Suprapubic skin (tissue), 4 donors: ENCODE data around the gene SMAD7.

Experiments
- POLR2A ChIP-seq, 2 donors: fragments of 450-650 bp; IDR thresholded peaks; one replicate each; pipeline ENCODE4 v1.6.1; 2017; ENCODE audit warnings: antibody characterized with exemption in 2 of 2, mild to moderate bottlenecking in 2 of 2, moderate library complexity in 2 of 2
- POLR2AphosphoS5 ChIP-seq, 3 donors: sonication (generic); formaldehyde crosslinking; IDR thresholded peaks; one replicate each; pipeline ENCODE4 v1.6.1; 2017; ENCODE audit warnings: antibody characterized with exemption in 3 of 3
- TF ChIP-seq, protein P1 (sequence below), 2 donors: fragments of 200-600 bp in 1 of 2; fragments of 450-650 bp in 1 of 2; sonication (generic) in 1 of 2; IDR thresholded peaks; one replicate each; pipeline ENCODE4 v1.5.1; 2016 to 2019; ENCODE audit warnings: antibody characterized with exemption in 2 of 2, mild to moderate bottlenecking in 1 of 2, moderate library complexity in 1 of 2

DNA sequence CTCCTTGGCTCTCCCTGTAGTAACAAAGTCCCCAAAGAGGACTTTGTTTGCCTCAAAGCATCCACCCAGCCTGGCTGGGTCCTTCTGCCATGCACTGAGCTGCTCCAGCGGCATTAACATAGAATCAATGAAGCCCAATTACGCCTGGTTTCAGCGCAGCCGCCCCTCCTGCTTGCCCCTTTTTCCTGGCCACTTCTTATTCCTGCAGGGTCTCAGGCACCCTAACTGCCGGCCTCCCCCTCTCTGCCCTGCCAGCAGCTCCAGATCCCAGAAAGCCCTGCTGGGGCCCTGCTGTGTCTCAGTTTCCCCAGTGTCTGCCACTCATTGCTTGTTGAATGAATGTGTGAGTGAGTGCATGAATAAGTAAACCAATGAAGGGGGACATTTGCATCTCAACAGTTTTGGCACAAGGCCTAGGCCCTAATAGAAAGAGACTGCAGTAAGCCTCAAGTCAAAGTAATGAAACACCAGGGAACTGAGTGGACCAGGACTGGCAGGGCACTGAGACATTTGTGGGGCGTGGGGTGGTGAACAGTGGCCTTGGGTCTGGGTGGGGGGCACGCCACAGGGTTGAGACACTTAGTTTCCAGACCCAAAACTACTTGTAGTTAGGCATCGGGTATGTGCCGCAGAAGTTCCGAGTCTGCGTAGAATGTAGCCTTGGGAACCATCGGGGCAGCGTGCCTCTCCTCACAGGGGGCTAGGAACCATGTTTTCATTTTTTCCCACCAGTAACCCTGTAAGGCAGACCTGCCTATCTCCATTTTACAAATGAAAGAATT, 60.6 kb downstream of the SMAD7 start:
- TF ChIP-seq, protein P1, sequence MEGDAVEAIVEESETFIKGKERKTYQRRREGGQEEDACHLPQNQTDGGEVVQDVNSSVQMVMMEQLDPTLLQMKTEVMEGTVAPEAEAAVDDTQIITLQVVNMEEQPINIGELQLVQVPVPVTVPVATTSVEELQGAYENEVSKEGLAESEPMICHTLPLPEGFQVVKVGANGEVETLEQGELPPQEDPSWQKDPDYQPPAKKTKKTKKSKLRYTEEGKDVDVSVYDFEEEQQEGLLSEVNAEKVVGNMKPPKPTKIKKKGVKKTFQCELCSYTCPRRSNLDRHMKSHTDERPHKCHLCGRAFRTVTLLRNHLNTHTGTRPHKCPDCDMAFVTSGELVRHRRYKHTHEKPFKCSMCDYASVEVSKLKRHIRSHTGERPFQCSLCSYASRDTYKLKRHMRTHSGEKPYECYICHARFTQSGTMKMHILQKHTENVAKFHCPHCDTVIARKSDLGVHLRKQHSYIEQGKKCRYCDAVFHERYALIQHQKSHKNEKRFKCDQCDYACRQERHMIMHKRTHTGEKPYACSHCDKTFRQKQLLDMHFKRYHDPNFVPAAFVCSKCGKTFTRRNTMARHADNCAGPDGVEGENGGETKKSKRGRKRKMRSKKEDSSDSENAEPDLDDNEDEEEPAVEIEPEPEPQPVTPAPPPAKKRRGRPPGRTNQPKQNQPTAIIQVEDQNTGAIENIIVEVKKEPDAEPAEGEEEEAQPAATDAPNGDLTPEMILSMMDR (IDR thresholded peaks at IDR 0.05), result no peak
- TF ChIP-seq POLR2A (IDR thresholded peaks at IDR 0.05) (no peak), POLR2AphosphoS5 (IDR thresholded peaks at IDR 0.05) (no peak)
